HepG2 (cell line): ENCODE data around the gene TULP4. TPM values are rescaled to one million over a fixed set of nuclear protein-coding genes. Genes with fewer than 3 reads are reported as not detected.
A peak's percentile ranks its signal among the peaks of the same experiment; 100 is the strongest.

ENCODE experiments used
- AGO2 ChIP-seq: fragments of 200-400 bp; formaldehyde crosslinking; optimal IDR thresholded peaks from 2 replicates; pipeline ENCODE3; 2017; ENCODE audit warnings: mild to moderate bottlenecking, low read depth, low read length, moderate library complexity
- HNF4A ChIP-seq: sonication (generic); formaldehyde crosslinking; IDR thresholded peaks from 2 replicates; pipeline ENCODE4 v1.4.0; 2020; ENCODE audit warnings: missing genetic modification reagents
- SMC3 ChIP-seq: IDR thresholded peaks from 2 replicates; pipeline ENCODE4 v1.6.1; 2011; ENCODE audit warnings: low read length, improper control_type of control experiment
- TBX3 ChIP-seq: fragments of 450-650 bp; IDR thresholded peaks from 2 replicates; pipeline ENCODE4 v1.6.1; 2017; ENCODE audit warnings: antibody characterized with exemption, mild to moderate bottlenecking, inconsistent platforms, borderline replicate concordance
- TGIF2 ChIP-seq: IDR thresholded peaks from 2 replicates; pipeline ENCODE4 v1.6.1; 2016; ENCODE audit warnings: control low read depth, missing compliant biosample characterization
- ZNF263 ChIP-seq: sonication (generic); formaldehyde crosslinking; IDR thresholded peaks from 2 replicates; pipeline ENCODE4 v1.4.0; 2020; ENCODE audit warnings: missing genetic modification reagents
- polyA plus RNA-seq, 8 experiments: library from polyadenylated mRNA; depleted of rRNA in 3 of 8; stranded (reverse) in 7 of 8; unstranded in 1 of 8; fragments of >200 nt; fragmentation: Illumina TruSeq in 4 of 8; extraction: Trizol in 4 of 8; gene quantifications; 2 replicates each; pipeline versions ENCODE4 v1.2.1 to v1.2.3, GENCODE V29; 2011 to 2016; ENCODE audit warnings: low read depth in 4 of 8, missing spikeins in 1 of 8, mixed read lengths in 1 of 8; ENCODE audit not compliant: insufficient read depth in 1 of 8
- total RNA-seq, 5 experiments: library from RNA; depleted of rRNA; stranded (reverse); fragments of >200 nt; fragmentation: Illumina TruSeq; extraction: Trizol; gene quantifications; 2 replicates each; pipeline ENCODE4 v1.2.3, GENCODE V29; 2016; ENCODE audit warnings: low read depth in 1 of 5
- TF ChIP-seq, protein P1 (sequence below): sonication (generic); formaldehyde crosslinking; IDR thresholded peaks from 2 replicates; pipeline ENCODE4 v1.5.0; 2020; ENCODE audit warnings: mild to moderate bottlenecking, missing genetic modification reagents, borderline replicate concordance
- TF ChIP-seq, protein P2 (sequence below): sonication (generic); formaldehyde crosslinking; IDR thresholded peaks from 2 replicates; pipeline ENCODE4 v1.5.0; 2020; ENCODE audit warnings: mild to moderate bottlenecking, missing genetic modification reagents, moderate library complexity
- TF ChIP-seq, protein P3 (sequence below): sonication (generic); formaldehyde crosslinking; IDR thresholded peaks from 2 replicates; pipeline ENCODE4 v1.4.0; 2020; ENCODE audit warnings: mild to moderate bottlenecking, low read depth, missing genetic modification reagents
- TF ChIP-seq, protein P4 (sequence below): sonication (generic); formaldehyde crosslinking; conservative IDR thresholded peaks from 2 replicates; pipeline ENCODE4 v1.5.0; 2020; ENCODE audit warnings: missing genetic modification reagents
- TF ChIP-seq, protein P5 (sequence below): sonication (generic); formaldehyde crosslinking; IDR thresholded peaks from 2 replicates; pipeline ENCODE4 v1.5.0; 2020; ENCODE audit warnings: missing genetic modification reagents
- TF ChIP-seq, protein P6 (sequence below): sonication (generic); formaldehyde crosslinking; conservative IDR thresholded peaks from 2 replicates; pipeline ENCODE4 v1.8.0; 2022; ENCODE audit warnings: low read depth, missing genetic modification reagents
- TF ChIP-seq, protein P7 (sequence below): sonication (generic); formaldehyde crosslinking; IDR thresholded peaks from 2 replicates; pipeline ENCODE4 v1.9.0; 2022; ENCODE audit warnings: low read depth, missing genetic modification reagents
- TF ChIP-seq, protein P8 (sequence below): sonication (generic); formaldehyde crosslinking; conservative IDR thresholded peaks from 2 replicates; pipeline ENCODE4 v1.4.0; 2020; ENCODE audit warnings: missing genetic modification reagents

Gene TULP4
- total and polyA plus RNA-seq, 2 of the 13 experiments (the other 11 are each of a cell fraction or from before 2014, with no cell fraction given), result 21.1 to 122 TPM

DNA sequence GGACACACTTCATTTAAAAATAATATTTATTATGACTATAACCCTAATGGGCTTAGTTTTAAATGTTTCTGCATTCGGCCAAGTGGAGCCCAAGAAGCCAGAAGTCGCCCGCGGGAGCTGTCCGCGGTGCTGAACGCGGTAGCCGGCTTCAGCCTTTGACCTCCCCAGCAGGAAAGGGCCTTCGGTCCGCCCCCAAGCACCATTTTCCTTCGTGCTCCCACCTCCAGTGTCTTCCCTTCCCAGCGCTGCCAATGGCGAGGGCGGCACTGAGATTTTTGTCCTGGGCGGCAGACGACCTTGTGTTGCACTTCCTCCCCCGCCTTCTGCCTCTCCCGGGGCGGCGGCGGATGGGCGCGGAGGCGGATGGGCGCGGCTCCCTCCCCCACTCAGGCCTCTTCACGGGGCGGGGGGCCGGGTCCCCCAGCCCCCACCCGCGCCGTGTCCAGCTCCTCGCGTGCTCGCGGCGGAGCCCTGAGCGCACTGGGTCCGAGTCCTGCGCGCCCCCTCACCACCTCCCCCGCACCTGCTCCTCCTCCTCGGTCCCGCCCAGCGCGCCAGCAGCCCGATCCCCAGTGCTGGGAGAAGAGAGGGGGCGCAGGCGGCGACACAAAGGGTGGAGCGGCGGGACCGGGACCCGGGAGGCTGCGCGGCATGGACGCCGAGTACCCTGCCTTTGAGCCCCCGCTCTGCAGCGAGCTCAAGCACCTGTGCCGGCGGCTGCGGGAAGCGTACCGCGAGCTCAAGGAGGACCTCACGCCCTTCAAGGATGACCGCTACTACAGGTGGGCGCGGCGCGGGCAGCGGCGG, 224.0 kb downstream of the TULP4 start (continued):
- TF ChIP-seq SMC3 (no peak), TGIF2 (CRISPR knock-in tag) (peak; percentile 95), HNF4A (peak; percentile 78), AGO2 (peak; percentile 77), TBX3 (no peak), ZNF263 (CRISPR knock-in tag) (peak; percentile 86)
- TF ChIP-seq, protein P1, sequence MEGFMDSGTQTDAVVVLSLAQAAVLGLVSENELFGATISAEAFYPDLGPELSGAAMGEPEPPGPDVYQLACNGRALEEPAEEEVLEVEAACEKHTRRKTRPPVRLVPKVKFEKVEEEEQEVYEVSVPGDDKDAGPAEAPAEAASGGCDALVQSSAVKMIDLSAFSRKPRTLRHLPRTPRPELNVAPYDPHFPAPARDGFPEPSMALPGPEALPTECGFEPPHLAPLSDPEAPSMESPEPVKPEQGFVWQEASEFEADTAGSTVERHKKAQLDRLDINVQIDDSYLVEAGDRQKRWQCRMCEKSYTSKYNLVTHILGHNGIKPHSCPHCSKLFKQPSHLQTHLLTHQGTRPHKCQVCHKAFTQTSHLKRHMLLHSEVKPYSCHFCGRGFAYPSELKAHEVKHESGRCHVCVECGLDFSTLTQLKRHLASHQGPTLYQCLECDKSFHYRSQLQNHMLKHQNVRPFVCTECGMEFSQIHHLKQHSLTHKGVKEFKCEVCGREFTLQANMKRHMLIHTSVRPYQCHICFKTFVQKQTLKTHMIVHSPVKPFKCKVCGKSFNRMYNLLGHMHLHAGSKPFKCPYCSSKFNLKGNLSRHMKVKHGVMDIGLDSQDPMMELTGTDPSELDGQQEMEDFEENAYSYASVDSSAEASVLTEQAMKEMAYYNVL (CRISPR knock-in tag), result peak; percentile 53; the same call in 1 of the 2 replicates
- TF ChIP-seq, protein P2, sequence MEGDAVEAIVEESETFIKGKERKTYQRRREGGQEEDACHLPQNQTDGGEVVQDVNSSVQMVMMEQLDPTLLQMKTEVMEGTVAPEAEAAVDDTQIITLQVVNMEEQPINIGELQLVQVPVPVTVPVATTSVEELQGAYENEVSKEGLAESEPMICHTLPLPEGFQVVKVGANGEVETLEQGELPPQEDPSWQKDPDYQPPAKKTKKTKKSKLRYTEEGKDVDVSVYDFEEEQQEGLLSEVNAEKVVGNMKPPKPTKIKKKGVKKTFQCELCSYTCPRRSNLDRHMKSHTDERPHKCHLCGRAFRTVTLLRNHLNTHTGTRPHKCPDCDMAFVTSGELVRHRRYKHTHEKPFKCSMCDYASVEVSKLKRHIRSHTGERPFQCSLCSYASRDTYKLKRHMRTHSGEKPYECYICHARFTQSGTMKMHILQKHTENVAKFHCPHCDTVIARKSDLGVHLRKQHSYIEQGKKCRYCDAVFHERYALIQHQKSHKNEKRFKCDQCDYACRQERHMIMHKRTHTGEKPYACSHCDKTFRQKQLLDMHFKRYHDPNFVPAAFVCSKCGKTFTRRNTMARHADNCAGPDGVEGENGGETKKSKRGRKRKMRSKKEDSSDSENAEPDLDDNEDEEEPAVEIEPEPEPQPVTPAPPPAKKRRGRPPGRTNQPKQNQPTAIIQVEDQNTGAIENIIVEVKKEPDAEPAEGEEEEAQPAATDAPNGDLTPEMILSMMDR (CRISPR knock-in tag), result peak; percentile 50
- TF ChIP-seq, protein P3, sequence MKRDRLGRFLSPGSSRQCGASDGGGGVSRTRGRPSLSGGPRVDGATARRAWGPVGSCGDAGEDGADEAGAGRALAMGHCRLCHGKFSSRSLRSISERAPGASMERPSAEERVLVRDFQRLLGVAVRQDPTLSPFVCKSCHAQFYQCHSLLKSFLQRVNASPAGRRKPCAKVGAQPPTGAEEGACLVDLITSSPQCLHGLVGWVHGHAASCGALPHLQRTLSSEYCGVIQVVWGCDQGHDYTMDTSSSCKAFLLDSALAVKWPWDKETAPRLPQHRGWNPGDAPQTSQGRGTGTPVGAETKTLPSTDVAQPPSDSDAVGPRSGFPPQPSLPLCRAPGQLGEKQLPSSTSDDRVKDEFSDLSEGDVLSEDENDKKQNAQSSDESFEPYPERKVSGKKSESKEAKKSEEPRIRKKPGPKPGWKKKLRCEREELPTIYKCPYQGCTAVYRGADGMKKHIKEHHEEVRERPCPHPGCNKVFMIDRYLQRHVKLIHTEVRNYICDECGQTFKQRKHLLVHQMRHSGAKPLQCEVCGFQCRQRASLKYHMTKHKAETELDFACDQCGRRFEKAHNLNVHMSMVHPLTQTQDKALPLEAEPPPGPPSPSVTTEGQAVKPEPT, result no peak
- TF ChIP-seq, protein P4, sequence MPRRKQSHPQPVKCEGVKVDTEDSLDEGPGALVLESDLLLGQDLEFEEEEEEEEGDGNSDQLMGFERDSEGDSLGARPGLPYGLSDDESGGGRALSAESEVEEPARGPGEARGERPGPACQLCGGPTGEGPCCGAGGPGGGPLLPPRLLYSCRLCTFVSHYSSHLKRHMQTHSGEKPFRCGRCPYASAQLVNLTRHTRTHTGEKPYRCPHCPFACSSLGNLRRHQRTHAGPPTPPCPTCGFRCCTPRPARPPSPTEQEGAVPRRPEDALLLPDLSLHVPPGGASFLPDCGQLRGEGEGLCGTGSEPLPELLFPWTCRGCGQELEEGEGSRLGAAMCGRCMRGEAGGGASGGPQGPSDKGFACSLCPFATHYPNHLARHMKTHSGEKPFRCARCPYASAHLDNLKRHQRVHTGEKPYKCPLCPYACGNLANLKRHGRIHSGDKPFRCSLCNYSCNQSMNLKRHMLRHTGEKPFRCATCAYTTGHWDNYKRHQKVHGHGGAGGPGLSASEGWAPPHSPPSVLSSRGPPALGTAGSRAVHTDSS (CRISPR knock-in tag), result no peak
- TF ChIP-seq, protein P5, sequence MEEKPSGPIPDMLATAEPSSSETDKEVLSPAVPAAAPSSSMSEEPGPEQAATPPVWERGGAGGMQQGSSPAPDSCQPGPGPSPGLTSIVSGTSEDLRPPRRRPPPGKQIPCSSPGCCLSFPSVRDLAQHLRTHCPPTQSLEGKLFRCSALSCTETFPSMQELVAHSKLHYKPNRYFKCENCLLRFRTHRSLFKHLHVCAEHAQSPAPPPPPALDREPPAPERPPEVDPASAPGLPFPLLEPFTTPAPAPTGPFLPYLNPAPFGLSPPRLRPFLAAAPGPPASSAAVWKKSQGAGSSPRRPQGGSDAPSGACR (CRISPR knock-in tag), result peak; percentile 93; the same call in 1 of the 2 replicates
- TF ChIP-seq, protein P6, sequence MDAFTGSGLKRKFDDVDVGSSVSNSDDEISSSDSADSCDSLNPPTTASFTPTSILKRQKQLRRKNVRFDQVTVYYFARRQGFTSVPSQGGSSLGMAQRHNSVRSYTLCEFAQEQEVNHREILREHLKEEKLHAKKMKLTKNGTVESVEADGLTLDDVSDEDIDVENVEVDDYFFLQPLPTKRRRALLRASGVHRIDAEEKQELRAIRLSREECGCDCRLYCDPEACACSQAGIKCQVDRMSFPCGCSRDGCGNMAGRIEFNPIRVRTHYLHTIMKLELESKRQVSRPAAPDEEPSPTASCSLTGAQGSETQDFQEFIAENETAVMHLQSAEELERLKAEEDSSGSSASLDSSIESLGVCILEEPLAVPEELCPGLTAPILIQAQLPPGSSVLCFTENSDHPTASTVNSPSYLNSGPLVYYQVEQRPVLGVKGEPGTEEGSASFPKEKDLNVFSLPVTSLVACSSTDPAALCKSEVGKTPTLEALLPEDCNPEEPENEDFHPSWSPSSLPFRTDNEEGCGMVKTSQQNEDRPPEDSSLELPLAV (CRISPR knock-in tag), result peak; percentile 48; the same call in 1 of the 2 replicates
- TF ChIP-seq, protein P7, sequence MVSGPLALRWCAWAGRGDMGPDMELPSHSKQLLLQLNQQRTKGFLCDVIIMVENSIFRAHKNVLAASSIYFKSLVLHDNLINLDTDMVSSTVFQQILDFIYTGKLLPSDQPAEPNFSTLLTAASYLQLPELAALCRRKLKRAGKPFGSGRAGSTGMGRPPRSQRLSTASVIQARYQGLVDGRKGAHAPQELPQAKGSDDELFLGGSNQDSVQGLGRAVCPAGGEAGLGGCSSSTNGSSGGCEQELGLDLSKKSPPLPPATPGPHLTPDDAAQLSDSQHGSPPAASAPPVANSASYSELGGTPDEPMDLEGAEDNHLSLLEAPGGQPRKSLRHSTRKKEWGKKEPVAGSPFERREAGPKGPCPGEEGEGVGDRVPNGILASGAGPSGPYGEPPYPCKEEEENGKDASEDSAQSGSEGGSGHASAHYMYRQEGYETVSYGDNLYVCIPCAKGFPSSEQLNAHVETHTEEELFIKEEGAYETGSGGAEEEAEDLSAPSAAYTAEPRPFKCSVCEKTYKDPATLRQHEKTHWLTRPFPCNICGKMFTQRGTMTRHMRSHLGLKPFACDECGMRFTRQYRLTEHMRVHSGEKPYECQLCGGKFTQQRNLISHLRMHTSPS (CRISPR knock-in tag), result no peak; the same call in 1 of the 2 replicates
- TF ChIP-seq, protein P8, sequence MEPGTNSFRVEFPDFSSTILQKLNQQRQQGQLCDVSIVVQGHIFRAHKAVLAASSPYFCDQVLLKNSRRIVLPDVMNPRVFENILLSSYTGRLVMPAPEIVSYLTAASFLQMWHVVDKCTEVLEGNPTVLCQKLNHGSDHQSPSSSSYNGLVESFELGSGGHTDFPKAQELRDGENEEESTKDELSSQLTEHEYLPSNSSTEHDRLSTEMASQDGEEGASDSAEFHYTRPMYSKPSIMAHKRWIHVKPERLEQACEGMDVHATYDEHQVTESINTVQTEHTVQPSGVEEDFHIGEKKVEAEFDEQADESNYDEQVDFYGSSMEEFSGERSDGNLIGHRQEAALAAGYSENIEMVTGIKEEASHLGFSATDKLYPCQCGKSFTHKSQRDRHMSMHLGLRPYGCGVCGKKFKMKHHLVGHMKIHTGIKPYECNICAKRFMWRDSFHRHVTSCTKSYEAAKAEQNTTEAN (CRISPR knock-in tag), result peak; percentile 97
